ENCODE results near the gene IRF2BPL. TPM values are rescaled to one million over a fixed set of nuclear protein-coding genes. Genes with fewer than 3 reads are reported as not detected.

The IRF2BPL gene
- total and polyA plus RNA-seq, 2 of the 4 experiments (the other 2 are of a cell fraction), result 6.3 to 14.5 TPM

DNA sequence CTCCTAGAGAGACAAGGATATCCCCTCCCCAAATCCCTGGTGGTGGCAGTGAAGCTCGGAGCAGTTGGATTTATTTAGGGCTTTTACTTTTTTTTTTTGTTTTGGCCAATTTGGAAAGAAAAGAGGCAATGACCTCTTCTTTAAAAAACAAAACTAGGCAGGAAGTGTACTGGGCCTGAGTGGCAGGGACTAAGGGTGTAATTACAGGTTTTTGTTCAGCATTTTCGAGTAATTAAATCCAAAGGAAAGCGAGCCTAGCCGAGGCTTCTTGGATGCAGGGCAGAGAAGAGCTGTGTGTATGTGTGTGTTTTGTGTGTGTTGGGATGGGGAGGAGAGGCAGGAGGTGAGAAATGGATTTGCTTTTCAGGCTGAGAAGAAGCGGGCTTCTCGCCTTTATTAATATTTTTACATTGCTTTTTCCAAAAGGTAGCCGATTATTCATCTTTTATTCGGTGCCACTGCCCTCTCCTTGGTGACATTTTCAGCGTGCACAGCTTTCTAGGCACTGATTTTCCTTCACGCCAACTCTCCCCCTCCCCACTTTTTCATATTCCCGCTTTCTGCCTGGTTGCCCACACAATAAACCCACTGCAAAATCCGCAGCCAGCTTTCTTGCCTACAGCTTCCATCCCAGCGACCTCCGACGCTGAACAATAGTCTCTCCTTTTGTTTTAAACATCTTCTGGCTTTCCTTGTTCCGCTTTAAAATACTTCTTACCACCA lies 8.9 kb upstream of the IRF2BPL start:
- Histone ChIP-seq H3K9ac (ENCODE audit: low read depth, low read length) (peak overlapping the region; percentile 26), H3K4me3 (ENCODE audit: insufficient read depth, low read depth, low read length) (no peak overlapping the region)
- POLR2A ChIA-PET (ENCODE audit: unreplicated experiment), result interaction anchor here (0.6 kb wide), 1 partner anchor 119 kb away, joined by 3 read pairs; no protein-coding TSS in a partner anchor
- TF ChIP-seq MAZ (IDR thresholded peaks at IDR 0.05; ENCODE audit: borderline replicate concordance, low read depth, low read length), result no peak
- TF ChIP-seq BHLHE40 (IDR thresholded peaks at IDR 0.05; ENCODE audit: low read depth, low read length), result no peak
- TF ChIP-seq, protein P1, sequence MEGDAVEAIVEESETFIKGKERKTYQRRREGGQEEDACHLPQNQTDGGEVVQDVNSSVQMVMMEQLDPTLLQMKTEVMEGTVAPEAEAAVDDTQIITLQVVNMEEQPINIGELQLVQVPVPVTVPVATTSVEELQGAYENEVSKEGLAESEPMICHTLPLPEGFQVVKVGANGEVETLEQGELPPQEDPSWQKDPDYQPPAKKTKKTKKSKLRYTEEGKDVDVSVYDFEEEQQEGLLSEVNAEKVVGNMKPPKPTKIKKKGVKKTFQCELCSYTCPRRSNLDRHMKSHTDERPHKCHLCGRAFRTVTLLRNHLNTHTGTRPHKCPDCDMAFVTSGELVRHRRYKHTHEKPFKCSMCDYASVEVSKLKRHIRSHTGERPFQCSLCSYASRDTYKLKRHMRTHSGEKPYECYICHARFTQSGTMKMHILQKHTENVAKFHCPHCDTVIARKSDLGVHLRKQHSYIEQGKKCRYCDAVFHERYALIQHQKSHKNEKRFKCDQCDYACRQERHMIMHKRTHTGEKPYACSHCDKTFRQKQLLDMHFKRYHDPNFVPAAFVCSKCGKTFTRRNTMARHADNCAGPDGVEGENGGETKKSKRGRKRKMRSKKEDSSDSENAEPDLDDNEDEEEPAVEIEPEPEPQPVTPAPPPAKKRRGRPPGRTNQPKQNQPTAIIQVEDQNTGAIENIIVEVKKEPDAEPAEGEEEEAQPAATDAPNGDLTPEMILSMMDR (conservative IDR thresholded peaks at IDR 0.05; ENCODE audit: low read depth, low read length), result no peak
- no peak for TF ChIP-seq RCOR1 (IDR thresholded peaks at IDR 0.05; ENCODE audit: insufficient replicate concordance, low read length)
- TF ChIP-seq FOS (IDR thresholded peaks at IDR 0.05; ENCODE audit: low read depth, low read length), result no peak
- no peak for TF ChIP-seq RAD21 (IDR thresholded peaks at IDR 0.05; ENCODE audit: low read length)
- TF ChIP-seq SMC3 (IDR thresholded peaks at IDR 0.05; ENCODE audit: low read depth, low read length), result no peak
- TF ChIP-seq MAFK (IDR thresholded peaks at IDR 0.05; ENCODE audit: low read depth, low read length), result no peak
- no peak for TF ChIP-seq MXI1 (IDR thresholded peaks at IDR 0.05; ENCODE audit: borderline replicate concordance, low read depth, low read length)
- TF ChIP-seq CEBPB (IDR thresholded peaks at IDR 0.05; ENCODE audit: low read depth, low read length), result no peak
- TF ChIP-seq RFX5 (IDR thresholded peaks at IDR 0.05; ENCODE audit: low read depth, low read length), result no peak
- TF ChIP-seq, protein P2, sequence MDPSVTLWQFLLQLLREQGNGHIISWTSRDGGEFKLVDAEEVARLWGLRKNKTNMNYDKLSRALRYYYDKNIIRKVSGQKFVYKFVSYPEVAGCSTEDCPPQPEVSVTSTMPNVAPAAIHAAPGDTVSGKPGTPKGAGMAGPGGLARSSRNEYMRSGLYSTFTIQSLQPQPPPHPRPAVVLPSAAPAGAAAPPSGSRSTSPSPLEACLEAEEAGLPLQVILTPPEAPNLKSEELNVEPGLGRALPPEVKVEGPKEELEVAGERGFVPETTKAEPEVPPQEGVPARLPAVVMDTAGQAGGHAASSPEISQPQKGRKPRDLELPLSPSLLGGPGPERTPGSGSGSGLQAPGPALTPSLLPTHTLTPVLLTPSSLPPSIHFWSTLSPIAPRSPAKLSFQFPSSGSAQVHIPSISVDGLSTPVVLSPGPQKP (IDR thresholded peaks at IDR 0.05; ENCODE audit: borderline replicate concordance, low read depth, low read length), result no peak
- TF ChIP-seq, protein P3, sequence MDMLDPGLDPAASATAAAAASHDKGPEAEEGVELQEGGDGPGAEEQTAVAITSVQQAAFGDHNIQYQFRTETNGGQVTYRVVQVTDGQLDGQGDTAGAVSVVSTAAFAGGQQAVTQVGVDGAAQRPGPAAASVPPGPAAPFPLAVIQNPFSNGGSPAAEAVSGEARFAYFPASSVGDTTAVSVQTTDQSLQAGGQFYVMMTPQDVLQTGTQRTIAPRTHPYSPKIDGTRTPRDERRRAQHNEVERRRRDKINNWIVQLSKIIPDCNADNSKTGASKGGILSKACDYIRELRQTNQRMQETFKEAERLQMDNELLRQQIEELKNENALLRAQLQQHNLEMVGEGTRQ (IDR thresholded peaks at IDR 0.05; ENCODE audit: low read depth, low read length), result no peak
- no peak for TF ChIP-seq POLR2A (IDR thresholded peaks at IDR 0.05; ENCODE audit: low read depth, low read length)

More for the DNA sequence above, 8.9 kb upstream of the IRF2BPL start:
- H3K79me1 ChIP-seq (ENCODE audit: low read depth in 1 of 2, low read length in 2 of 2), result peaks cover 3 to 32% of the 10 kb centered on the region in 2 experiments; a peak in 2 of 4 replicates
- no peaks in the 10 kb centered on the region for H3K36me3 ChIP-seq (ENCODE audit: control insufficient read depth, insufficient read depth, low read length)
- in situ Hi-C loops (cut with MboI; ENCODE audit: low sequenced_read_pairs), result loop anchor here (25.0 kb wide), 1 partner anchor 1750 kb away; the partner anchor contains the start of gene FOS
- DNase-seq (no peak), ATAC-seq (ENCODE audit: low read depth) (no peak)
- H4K20me1 ChIP-seq (ENCODE audit: insufficient read depth, low read length), result 0 out of 2 replicates have a peak, but pooled peaks cover 3% of the 10 kb centered on the region
- H3K4ac ChIP-seq (ENCODE audit: low read depth, low read length), result peak overlapping the region; percentile 97
- no peaks in the 10 kb centered on the region for H3K9me3 ChIP-seq (ENCODE audit: control insufficient read depth, insufficient read depth, low read length)
- H3K9me1 ChIP-seq (ENCODE audit: insufficient read depth, low read length), result peaks cover 6% of the 10 kb centered on the region
- CTCF ChIA-PET, result interaction anchor here (0.6 to 2.3 kb wide), 6 partner anchors 9 to 124 kb away, joined by 3 to 12 read pairs (median 4); partner anchors contain the start of gene IRF2BPL
- peak overlapping the region; percentile 80 for H3K56ac ChIP-seq (ENCODE audit: extremely low read depth, insufficient read depth, low read length)
- no peaks in the 10 kb centered on the region for H3K27me3 ChIP-seq (ENCODE audit: control insufficient read depth, insufficient read depth, low read length)
- peak overlapping the region; percentile 81 for H3K18ac ChIP-seq (ENCODE audit: low read depth, low read length)
- peak overlapping the region; percentile 94 for H2BK20ac ChIP-seq (ENCODE audit: low read depth, low read length)
- BruUV-seq (replicated peaks), result no TSS peak
- H3K27ac ChIP-seq (ENCODE audit: insufficient read depth, low read length), result peak overlapping the region; percentile 84
- H2AK5ac ChIP-seq (ENCODE audit: low read depth, low read length), result peak overlapping the region; percentile 96
- peak overlapping the region; percentile 97 for H2BK120ac ChIP-seq (ENCODE audit: low read depth, low read length)
- WGBS, 2 experiments (ENCODE audit: extremely low coverage in 2 of 2, insufficient read length in 1 of 2), result 54% methylated on average over 9 of the region's 16 CpGs; no CpG with 5 or more reads in 1 of the 2 experiments
- H4K91ac ChIP-seq (ENCODE audit: insufficient read depth, low read depth, low read length), result peak overlapping the region; percentile 95
- H3K14ac ChIP-seq (replicated peaks; ENCODE audit: low read depth, low read length), result peak overlapping the region; percentile 86
- peak overlapping the region; percentile 88 for H3K23ac ChIP-seq (ENCODE audit: low read depth, low read length)
- peak overlapping the region; percentile 68 for H2AFZ ChIP-seq (replicated peaks; ENCODE audit: low read length, poor library complexity)
- H3K4me1 ChIP-seq (ENCODE audit: control insufficient read depth, insufficient read depth, low read length), result peaks cover 37% of the 10 kb centered on the region
- peak overlapping the region; percentile 96 for H2BK5ac ChIP-seq (ENCODE audit: low read depth, low read length, poor library complexity, severe bottlenecking)
- peak overlapping the region; percentile 94 for H2BK15ac ChIP-seq (ENCODE audit: low read depth, low read length)
- peak overlapping the region; percentile 35 for H3K4me2 ChIP-seq (ENCODE audit: low read depth, low read length)
- peak overlapping the region; percentile 91 to 92 for H4K8ac ChIP-seq (ENCODE audit: low read depth in 2 of 2, low read length in 2 of 2)
- peak overlapping the region; percentile 79 for H4K5ac ChIP-seq (ENCODE audit: low read depth, low read length)
- intact Hi-C loops (cut with micrococcal nuclease), result no loop called here
- H2AK9ac ChIP-seq (replicated peaks; ENCODE audit: low read depth, low read length, poor library complexity), result peak overlapping the region; percentile 90
- dilution Hi-C loops (cut with HindIII; ENCODE audit: low sequenced_read_pairs, unreplicated experiment), result no loop called here

Measured in IMR-90 (cell line).